ENCODE results near the gene UBE4A.

Gene UBE4A

DNA sequence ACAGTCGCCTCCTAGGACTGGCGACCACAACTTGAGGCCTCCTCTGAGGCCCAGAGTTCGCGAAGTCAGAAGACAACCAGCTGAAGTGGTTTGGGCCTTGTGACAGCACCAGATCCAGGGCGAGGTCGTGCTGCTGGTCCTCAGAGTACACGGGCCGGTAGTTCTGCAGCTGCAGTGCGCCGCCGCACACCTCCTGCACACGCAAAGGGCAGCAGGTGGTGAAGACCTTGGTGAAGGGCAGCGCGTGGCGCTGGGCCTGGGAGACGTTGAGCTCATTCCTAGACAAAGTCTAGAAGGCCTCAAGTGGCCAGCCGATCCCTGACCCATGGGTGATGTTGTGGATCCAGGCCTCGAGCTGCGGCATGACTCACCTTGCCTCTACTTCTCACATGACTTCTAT lies 36.7 kb upstream of the UBE4A start:
- TF ChIP-seq EZH2 (IDR thresholded peaks at IDR 0.05; ENCODE audit: borderline replicate concordance, low read length), result no peak

DNA sequence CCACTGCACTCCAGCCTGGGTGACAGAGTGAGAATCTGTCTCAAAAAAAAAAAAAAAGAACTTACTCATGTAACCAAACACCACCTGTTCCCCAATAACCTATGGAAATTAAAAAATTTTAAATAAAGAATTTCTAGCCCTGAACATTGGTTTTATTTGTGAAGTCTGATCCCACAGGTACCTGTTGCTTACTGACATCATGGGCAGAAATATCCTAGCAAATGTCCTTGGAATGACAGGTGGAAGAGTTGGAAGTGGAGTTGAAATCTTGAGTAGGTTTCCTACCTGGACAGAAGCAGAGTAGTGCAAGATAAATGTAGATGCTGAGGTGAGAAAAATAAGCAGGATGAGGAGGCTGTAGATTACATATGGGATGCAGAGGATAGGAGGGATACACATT lies 34.1 kb upstream of the UBE4A start:
- H3K79me2 ChIP-seq (ENCODE audit: insufficient read depth, low read length), result no peaks in the 10 kb centered on the region
- H3K4me1 ChIP-seq (ENCODE audit: insufficient read depth, low read length, severe bottlenecking), result peaks cover 14% of the 10 kb centered on the region
- no peaks in the 10 kb centered on the region for H4K20me1 ChIP-seq (ENCODE audit: insufficient read depth, low read length)
- no peaks in the 10 kb centered on the region for H3K27me3 ChIP-seq (ENCODE audit: insufficient read depth, low read length)
- no peak overlapping the region for H3K9ac ChIP-seq (ENCODE audit: low read length)
- no peak overlapping the region for H3K4me3 ChIP-seq (ENCODE audit: low read depth, low read length, poor library complexity, severe bottlenecking)
- H3K9me2 ChIP-seq (ENCODE audit: low read depth, low read length), result no peaks in the 10 kb centered on the region
- no peaks in the 10 kb centered on the region for H3K9me3 ChIP-seq (ENCODE audit: low read length)
- H3K27ac ChIP-seq (ENCODE audit: low read depth, low read length, poor library complexity, severe bottlenecking), result no peak overlapping the region
- H2AFZ ChIP-seq (ENCODE audit: low read length), result no peak overlapping the region
- H3K36me3 ChIP-seq (ENCODE audit: insufficient read depth, low read length), result no peaks in the 10 kb centered on the region
- no peaks in the 10 kb centered on the region for H3F3A ChIP-seq (ENCODE audit: insufficient read depth, low read length)
- H3K4me2 ChIP-seq (ENCODE audit: low read length), result no peak overlapping the region
- TF ChIP-seq EZH2 (IDR thresholded peaks at IDR 0.05; ENCODE audit: borderline replicate concordance, low read length), result no peak
- TF ChIP-seq, protein P1, sequence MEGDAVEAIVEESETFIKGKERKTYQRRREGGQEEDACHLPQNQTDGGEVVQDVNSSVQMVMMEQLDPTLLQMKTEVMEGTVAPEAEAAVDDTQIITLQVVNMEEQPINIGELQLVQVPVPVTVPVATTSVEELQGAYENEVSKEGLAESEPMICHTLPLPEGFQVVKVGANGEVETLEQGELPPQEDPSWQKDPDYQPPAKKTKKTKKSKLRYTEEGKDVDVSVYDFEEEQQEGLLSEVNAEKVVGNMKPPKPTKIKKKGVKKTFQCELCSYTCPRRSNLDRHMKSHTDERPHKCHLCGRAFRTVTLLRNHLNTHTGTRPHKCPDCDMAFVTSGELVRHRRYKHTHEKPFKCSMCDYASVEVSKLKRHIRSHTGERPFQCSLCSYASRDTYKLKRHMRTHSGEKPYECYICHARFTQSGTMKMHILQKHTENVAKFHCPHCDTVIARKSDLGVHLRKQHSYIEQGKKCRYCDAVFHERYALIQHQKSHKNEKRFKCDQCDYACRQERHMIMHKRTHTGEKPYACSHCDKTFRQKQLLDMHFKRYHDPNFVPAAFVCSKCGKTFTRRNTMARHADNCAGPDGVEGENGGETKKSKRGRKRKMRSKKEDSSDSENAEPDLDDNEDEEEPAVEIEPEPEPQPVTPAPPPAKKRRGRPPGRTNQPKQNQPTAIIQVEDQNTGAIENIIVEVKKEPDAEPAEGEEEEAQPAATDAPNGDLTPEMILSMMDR (IDR thresholded peaks at IDR 0.05; ENCODE audit: low read length), result no peak

More for the DNA sequence above, 36.7 kb upstream of the UBE4A start:
- Histone ChIP-seq H3K9me3 (ENCODE audit: low read length) (no peaks in the 10 kb centered on the region), H3K27ac (ENCODE audit: low read depth, low read length, poor library complexity, severe bottlenecking) (no peak overlapping the region), H3K4me3 (ENCODE audit: low read depth, low read length, poor library complexity, severe bottlenecking) (no peak overlapping the region), H3K9me2 (ENCODE audit: low read depth, low read length) (no peaks in the 10 kb centered on the region), H3K4me2 (ENCODE audit: low read length) (no peak overlapping the region), H2AFZ (ENCODE audit: low read length) (no peak overlapping the region), H3F3A (ENCODE audit: insufficient read depth, low read length) (no peaks in the 10 kb centered on the region), H3K27me3 (ENCODE audit: insufficient read depth, low read length) (no peaks in the 10 kb centered on the region), H3K9ac (ENCODE audit: low read length) (no peak overlapping the region), H3K4me1 (ENCODE audit: insufficient read depth, low read length, severe bottlenecking) (peaks cover 34% of the 10 kb centered on the region), H3K36me3 (ENCODE audit: insufficient read depth, low read length) (no peaks in the 10 kb centered on the region), H4K20me1 (ENCODE audit: insufficient read depth, low read length) (no peaks in the 10 kb centered on the region), H3K79me2 (ENCODE audit: insufficient read depth, low read length) (no peaks in the 10 kb centered on the region)

DNA sequence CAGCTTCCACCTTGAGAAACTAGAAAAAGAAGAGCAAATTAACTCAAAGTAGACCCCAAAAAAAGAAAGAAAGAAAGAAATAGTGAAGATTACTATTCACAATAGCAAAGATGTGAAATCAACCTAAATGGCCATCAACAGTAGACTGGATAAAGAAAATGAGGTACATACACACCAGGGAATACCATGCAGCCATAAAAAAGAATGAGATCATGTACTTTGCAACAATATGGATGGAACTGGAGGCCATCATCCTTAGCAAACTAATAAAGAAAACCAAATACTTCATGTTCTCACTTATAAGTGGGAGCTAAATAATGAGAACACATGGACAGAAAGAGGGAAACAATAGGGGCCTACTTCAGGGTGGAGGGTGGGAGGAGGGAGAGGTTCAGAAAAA lies 30.7 kb upstream of the UBE4A start:
- TF ChIP-seq EZH2 (IDR thresholded peaks at IDR 0.05; ENCODE audit: borderline replicate concordance, low read length), result no peak
- TF ChIP-seq, protein P1 (IDR thresholded peaks at IDR 0.05; ENCODE audit: low read length), result no peak

DNA sequence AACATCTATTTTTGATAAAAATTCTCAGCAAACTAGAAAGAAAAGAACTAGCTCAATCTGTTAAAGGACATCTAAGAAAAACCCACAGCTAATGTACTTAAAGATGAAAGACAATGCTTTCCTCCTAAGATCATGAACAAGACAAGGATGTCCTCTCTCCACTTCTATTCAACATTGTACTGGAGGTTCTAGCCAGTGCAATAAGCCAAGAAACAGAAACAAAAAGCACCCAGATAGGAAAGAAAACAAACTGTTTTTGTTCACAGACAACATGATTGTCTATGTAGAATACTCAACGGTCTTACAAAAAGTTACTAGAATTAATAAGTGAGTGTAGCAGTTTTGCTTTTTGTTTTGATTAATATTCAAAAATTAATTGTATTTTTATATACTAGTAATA lies 24.7 kb upstream of the UBE4A start:
- H3F3A ChIP-seq (ENCODE audit: insufficient read depth, low read length), result no peaks in the 10 kb centered on the region
- no peak overlapping the region for H3K9ac ChIP-seq (ENCODE audit: low read length)
- H3K4me1 ChIP-seq (ENCODE audit: insufficient read depth, low read length, severe bottlenecking), result peaks cover 17% of the 10 kb centered on the region
- no peaks in the 10 kb centered on the region for H3K36me3 ChIP-seq (ENCODE audit: insufficient read depth, low read length)
- no peak overlapping the region for H3K27ac ChIP-seq (ENCODE audit: low read depth, low read length, poor library complexity, severe bottlenecking)
- H4K20me1 ChIP-seq (ENCODE audit: insufficient read depth, low read length), result no peaks in the 10 kb centered on the region
- H3K79me2 ChIP-seq (ENCODE audit: insufficient read depth, low read length), result no peaks in the 10 kb centered on the region
- H3K27me3 ChIP-seq (ENCODE audit: insufficient read depth, low read length), result no peaks in the 10 kb centered on the region
- H3K9me3 ChIP-seq (ENCODE audit: low read length), result no peaks in the 10 kb centered on the region
- H2AFZ ChIP-seq (ENCODE audit: low read length), result no peak overlapping the region
- H3K4me2 ChIP-seq (ENCODE audit: low read length), result no peak overlapping the region
- no peak overlapping the region for H3K4me3 ChIP-seq (ENCODE audit: low read depth, low read length, poor library complexity, severe bottlenecking)
- no peak for TF ChIP-seq EZH2 (IDR thresholded peaks at IDR 0.05; ENCODE audit: borderline replicate concordance, low read length)
- TF ChIP-seq, protein P1 (IDR thresholded peaks at IDR 0.05; ENCODE audit: low read length), result no peak
- no peaks in the 10 kb centered on the region for H3K9me2 ChIP-seq (ENCODE audit: low read depth, low read length)

More for the DNA sequence above, 30.7 kb upstream of the UBE4A start:
- H3K9me2 ChIP-seq (ENCODE audit: low read depth, low read length), result no peaks in the 10 kb centered on the region
- H3K27ac ChIP-seq (ENCODE audit: low read depth, low read length, poor library complexity, severe bottlenecking), result no peak overlapping the region
- H3K4me1 ChIP-seq (ENCODE audit: insufficient read depth, low read length, severe bottlenecking), result no peaks in the 10 kb centered on the region
- H3F3A ChIP-seq (ENCODE audit: insufficient read depth, low read length), result no peaks in the 10 kb centered on the region
- H3K4me3 ChIP-seq (ENCODE audit: low read depth, low read length, poor library complexity, severe bottlenecking), result no peak overlapping the region
- H4K20me1 ChIP-seq (ENCODE audit: insufficient read depth, low read length), result no peaks in the 10 kb centered on the region
- no peak overlapping the region for H3K4me2 ChIP-seq (ENCODE audit: low read length)
- no peaks in the 10 kb centered on the region for H3K36me3 ChIP-seq (ENCODE audit: insufficient read depth, low read length)
- no peaks in the 10 kb centered on the region for H3K27me3 ChIP-seq (ENCODE audit: insufficient read depth, low read length)
- no peak overlapping the region for H2AFZ ChIP-seq (ENCODE audit: low read length)
- H3K79me2 ChIP-seq (ENCODE audit: insufficient read depth, low read length), result no peaks in the 10 kb centered on the region
- no peak overlapping the region for H3K9ac ChIP-seq (ENCODE audit: low read length)
- no peaks in the 10 kb centered on the region for H3K9me3 ChIP-seq (ENCODE audit: low read length)

Data from OCI-LY1 (cell line).